DND-41 (cell line): ENCODE measurements around the gene CTIF.

Source experiments
- ATAC-seq: fragments of 200-7000 bp; cut with Tn5 transposase; 3 replicates; pipeline ENCODE4 v1.9.1; 2021; ENCODE audit warnings: low read depth; ENCODE audit not compliant: insufficient read depth
- DNase-seq: peaks from one replicate; pipeline ENCODE4 v3.0.0-alpha.2; 2020
- H2AFZ ChIP-seq: 2 replicates; pipeline ENCODE4 v1.6.0; 2012; ENCODE audit warnings: low read depth, low read length
- H3K27ac ChIP-seq: 2 replicates; pipeline ENCODE4 v1.5.1; 2012; ENCODE audit warnings: low read length, inconsistent platforms
- H3K27me3 ChIP-seq: fragments of 200-600 bp; sonication (generic); 2 replicates; pipeline ENCODE4 v1.6.0; 2012; ENCODE audit warnings: low read length, mild to moderate bottlenecking, inconsistent platforms; ENCODE audit not compliant: insufficient read depth, poor library complexity
- H3K36me3 ChIP-seq: 2 replicates; pipeline ENCODE4 v1.5.1; 2012; ENCODE audit warnings: low read length, inconsistent platforms; ENCODE audit not compliant: insufficient read depth
- H3K4me1 ChIP-seq: 2 replicates; pipeline ENCODE4 v1.5.1; 2012; ENCODE audit warnings: mild to moderate bottlenecking, low read length; ENCODE audit not compliant: insufficient read depth
- H3K4me2 ChIP-seq: 2 replicates; pipeline ENCODE4 v1.6.0; 2012; ENCODE audit warnings: mild to moderate bottlenecking, moderate library complexity, low read length, inconsistent platforms; ENCODE audit not compliant: insufficient read depth
- H3K4me3 ChIP-seq, 2 experiments: fragments of 200-600 bp in 1 of 2; shearing (Covaris generic) in 1 of 2; 2 replicates each; pipeline ENCODE4 v1.5.1; 2012 to 2016; ENCODE audit warnings: inconsistent platforms in 2 of 2, low read length in 2 of 2, mild to moderate bottlenecking in 2 of 2, low read depth in 1 of 2, moderate library complexity in 1 of 2
- H3K79me2 ChIP-seq: 2 replicates; pipeline ENCODE4 v1.6.0; 2012; ENCODE audit warnings: low read length, inconsistent platforms; ENCODE audit not compliant: insufficient read depth
- H3K9ac ChIP-seq: 2 replicates; pipeline ENCODE4 v1.6.0; 2012; ENCODE audit warnings: low read depth, mild to moderate bottlenecking, inconsistent platforms, low read length, moderate library complexity
- H3K9me3 ChIP-seq: 2 replicates; pipeline ENCODE4 v1.5.1; 2012; ENCODE audit warnings: low read length, moderate library complexity, mild to moderate bottlenecking, inconsistent platforms; ENCODE audit not compliant: insufficient read depth, severe bottlenecking
- H4K20me1 ChIP-seq: 2 replicates; pipeline ENCODE4 v1.6.0; 2012; ENCODE audit warnings: low read length; ENCODE audit not compliant: insufficient read depth
- EZH2 ChIP-seq: IDR thresholded peaks from 3 replicates; pipeline ENCODE4 v1.6.1; 2012; ENCODE audit warnings: borderline replicate concordance, low read depth, mild to moderate bottlenecking, moderate library complexity, low read length, inconsistent platforms; ENCODE audit not compliant: severe bottlenecking
- TF ChIP-seq, protein P1 (sequence below): IDR thresholded peaks from 2 replicates; pipeline ENCODE4 v1.5.1; 2012; ENCODE audit warnings: borderline replicate concordance, low read length, moderate library complexity, mild to moderate bottlenecking; ENCODE audit not compliant: poor library complexity, severe bottlenecking; ENCODE audit errors: extremely low read depth

CTIF gene

DNA sequence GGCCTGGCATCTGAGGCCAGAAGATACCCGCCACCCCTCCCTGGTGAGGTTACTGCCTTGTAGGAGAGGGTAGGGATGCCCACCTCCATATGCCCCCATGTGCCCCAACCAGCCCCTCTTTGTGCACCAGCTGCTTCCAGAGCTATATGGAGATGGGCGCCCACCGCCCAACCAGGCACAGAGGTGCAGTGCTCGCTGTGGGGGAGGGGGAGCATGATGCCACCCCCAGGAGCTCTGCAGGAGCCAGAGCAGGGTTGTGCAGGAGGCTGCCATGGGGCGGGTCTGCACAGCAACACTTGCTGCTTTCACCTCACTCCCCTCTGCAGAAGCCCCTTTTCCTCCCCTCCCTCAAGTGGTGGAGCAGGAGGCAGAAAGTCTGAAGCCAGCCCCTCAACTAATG is 237.3 kb downstream of the CTIF start:
- DNase-seq: no peak
- Histone ChIP-seq H3K9ac (no peak overlapping the region), H3K79me2 (no peaks in the 10 kb centered on the region), H3K27ac (no peak overlapping the region), H3K9me3 (no peaks in the 10 kb centered on the region), H3K27me3 (no peaks in the 10 kb centered on the region), H3K4me3 (no peak overlapping the region), H3K4me2 (no peak overlapping the region), H4K20me1 (no peaks in the 10 kb centered on the region), H3K36me3 (no peaks in the 10 kb centered on the region), H2AFZ (no peak overlapping the region), H3K4me1 (no peaks in the 10 kb centered on the region)
- ATAC-seq: no peak
- TF ChIP-seq EZH2: no peak
- TF ChIP-seq, protein P1, sequence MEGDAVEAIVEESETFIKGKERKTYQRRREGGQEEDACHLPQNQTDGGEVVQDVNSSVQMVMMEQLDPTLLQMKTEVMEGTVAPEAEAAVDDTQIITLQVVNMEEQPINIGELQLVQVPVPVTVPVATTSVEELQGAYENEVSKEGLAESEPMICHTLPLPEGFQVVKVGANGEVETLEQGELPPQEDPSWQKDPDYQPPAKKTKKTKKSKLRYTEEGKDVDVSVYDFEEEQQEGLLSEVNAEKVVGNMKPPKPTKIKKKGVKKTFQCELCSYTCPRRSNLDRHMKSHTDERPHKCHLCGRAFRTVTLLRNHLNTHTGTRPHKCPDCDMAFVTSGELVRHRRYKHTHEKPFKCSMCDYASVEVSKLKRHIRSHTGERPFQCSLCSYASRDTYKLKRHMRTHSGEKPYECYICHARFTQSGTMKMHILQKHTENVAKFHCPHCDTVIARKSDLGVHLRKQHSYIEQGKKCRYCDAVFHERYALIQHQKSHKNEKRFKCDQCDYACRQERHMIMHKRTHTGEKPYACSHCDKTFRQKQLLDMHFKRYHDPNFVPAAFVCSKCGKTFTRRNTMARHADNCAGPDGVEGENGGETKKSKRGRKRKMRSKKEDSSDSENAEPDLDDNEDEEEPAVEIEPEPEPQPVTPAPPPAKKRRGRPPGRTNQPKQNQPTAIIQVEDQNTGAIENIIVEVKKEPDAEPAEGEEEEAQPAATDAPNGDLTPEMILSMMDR: no peak

DNA sequence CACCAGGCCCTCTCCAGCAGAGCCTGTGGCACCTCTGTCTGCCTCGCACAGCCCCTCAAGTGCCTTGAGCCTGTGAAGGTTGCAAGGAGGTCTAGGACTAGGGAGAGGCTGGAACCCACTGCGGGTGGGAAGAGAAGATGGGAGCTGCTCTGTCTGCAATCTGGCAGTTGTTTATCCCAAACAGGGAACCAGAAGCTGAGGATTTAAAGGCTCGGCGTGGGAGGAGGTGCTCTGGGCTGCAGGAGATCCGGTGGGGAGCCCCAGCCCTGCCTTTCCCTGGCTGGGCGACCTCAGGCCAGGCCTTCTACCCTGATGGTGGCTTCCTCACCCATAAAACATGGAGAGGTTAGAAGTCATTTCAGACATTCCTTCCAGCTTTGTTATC is 237.8 kb downstream of the CTIF start:
- Histone ChIP-seq H3K27ac (peak overlapping the region; percentile 22; the same call in 1 of the 2 replicates), H3K9me3 (no peaks in the 10 kb centered on the region), H3K27me3 (no peaks in the 10 kb centered on the region), H2AFZ (no peak overlapping the region), H3K79me2 (no peaks in the 10 kb centered on the region), H3K36me3 (no peaks in the 10 kb centered on the region), H3K4me3 (no peak overlapping the region), H3K9ac (no peak overlapping the region), H3K4me2 (no peak overlapping the region), H3K4me1 (no peaks in the 10 kb centered on the region), H4K20me1 (no peaks in the 10 kb centered on the region)
- no peak for TF ChIP-seq EZH2
- TF ChIP-seq, protein P1: no peak
- DNase-seq (no peak), ATAC-seq (no peak)

DNA sequence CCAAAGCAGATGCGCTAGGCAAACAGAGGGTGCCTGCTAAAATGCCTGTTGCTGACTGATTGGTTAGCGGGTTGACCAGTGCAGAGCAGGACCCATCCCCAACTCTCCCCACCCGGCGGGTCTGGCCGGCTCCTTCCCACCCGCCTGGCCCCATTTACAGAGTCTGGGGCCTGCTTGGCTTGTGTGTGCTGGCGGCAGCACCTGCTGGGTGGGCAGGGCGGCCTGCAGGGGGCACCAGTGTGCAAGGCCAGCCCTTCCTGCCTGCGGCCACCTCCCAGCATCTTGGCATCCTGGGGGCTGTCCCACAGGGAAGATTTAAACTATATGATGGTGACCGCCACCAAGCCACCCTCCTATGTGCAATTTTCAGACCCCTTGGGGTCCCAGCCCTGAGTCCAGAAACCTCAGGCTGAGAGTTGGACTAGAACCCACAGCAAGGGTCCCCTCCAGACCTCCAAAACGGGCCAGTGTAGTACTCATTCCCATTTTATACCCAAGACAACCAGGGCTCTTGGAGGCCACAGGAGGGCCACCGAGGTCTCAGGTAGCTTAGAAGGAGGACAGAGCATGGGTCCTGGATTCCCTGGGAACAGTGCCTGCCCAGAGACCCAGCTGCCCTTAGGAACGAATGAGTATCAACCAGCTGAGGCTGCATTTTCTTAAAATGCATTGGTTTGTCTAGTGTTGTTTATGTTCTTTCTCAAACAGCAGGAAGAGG is 238.4 kb downstream of the CTIF start:
- DNase-seq (peak; percentile 59), ATAC-seq (peak; percentile 91)
- no peaks in the 10 kb centered on the region for H3K9me3 ChIP-seq
- H3K9ac ChIP-seq: no peak overlapping the region
- H3K79me2 ChIP-seq: no peaks in the 10 kb centered on the region
- TF ChIP-seq, protein P1: peak; percentile 91
- TF ChIP-seq EZH2: no peak
- H2AFZ ChIP-seq: no peak overlapping the region
- no peak overlapping the region for H3K4me2 ChIP-seq
- H3K36me3 ChIP-seq: no peaks in the 10 kb centered on the region
- H3K4me3 ChIP-seq: no peak overlapping the region
- no peaks in the 10 kb centered on the region for H4K20me1 ChIP-seq
- H3K27ac ChIP-seq: peak overlapping the region; percentile 22; the same call in 1 of the 2 replicates
- no peaks in the 10 kb centered on the region for H3K4me1 ChIP-seq
- H3K27me3 ChIP-seq: no peaks in the 10 kb centered on the region
